NCI-H2107 (cell line): ENCODE data around the gene LRIG3.
"Not testable (repeated sequence)": the region's sequence is repeated elsewhere in the genome, so short reads cannot be mapped to it uniquely, and the experiment has no call there.

Source experiments
- DNase-seq: peaks from one replicate; lab custom pipeline; 2025; lab: John Stamatoyannopoulos, UW

The LRIG3 gene

GRCh38 chr12:58901664-58902063 is 18.6 kb downstream of the LRIG3 start:
- no peak for DNase-seq

- no peak for DNase-seq
These were observed 22.3 kb downstream of the LRIG3 start for GRCh38 chr12:58897969-58898368.

- DNase-seq = no peak
These were observed 24.0 kb downstream of the LRIG3 start for GRCh38 chr12:58896278-58896677.

- no peak for DNase-seq
These were observed 25.3 kb downstream of the LRIG3 start for GRCh38 chr12:58895053-58895452.

GRCh38 chr12:58894040-58894439 is 26.3 kb downstream of the LRIG3 start:
- DNase-seq = no peak

- DNase-seq = no peak
These were observed 26.8 kb downstream of the LRIG3 start for GRCh38 chr12:58893495-58893894.

GRCh38 chr12:58889557-58889956 is 30.7 kb downstream of the LRIG3 start:
- DNase-seq = no peak

- no peak for DNase-seq
These were observed 32.0 kb downstream of the LRIG3 start for GRCh38 chr12:58888131-58888783.

GRCh38 chr12:58887068-58887467 is 33.2 kb downstream of the LRIG3 start:
- no peak for DNase-seq

GRCh38 chr12:58886474-58886873 is 33.8 kb downstream of the LRIG3 start:
- no peak for DNase-seq

GRCh38 chr12:58884916-58885315 is 35.4 kb downstream of the LRIG3 start:
- DNase-seq = no peak

- DNase-seq = no peak
These were observed 36.5 kb downstream of the LRIG3 start for GRCh38 chr12:58883576-58884334.

GRCh38 chr12:58882826-58883225 is 37.5 kb downstream of the LRIG3 start:
- no peak for DNase-seq

GRCh38 chr12:58881816-58882215 is 38.5 kb downstream of the LRIG3 start:
- DNase-seq = no peak

- DNase-seq = no peak
These were observed 39.7 kb downstream of the LRIG3 start for GRCh38 chr12:58880639-58881038.

GRCh38 chr12:58877243-58877743 is 43.0 kb downstream of the LRIG3 start:
- DNase-seq = no peak

- no peak for DNase-seq
These were observed 46.8 kb downstream of the LRIG3 start for GRCh38 chr12:58873496-58873895.

GRCh38 chr12:58871556-58871955 is 48.7 kb downstream of the LRIG3 start:
- no peak for DNase-seq

- no peak for DNase-seq
These were observed 49.7 kb downstream of the LRIG3 start for GRCh38 chr12:58870595-58870994.

GRCh38 chr12:58860788-58861240 is 59.5 kb downstream of the LRIG3 start:
- DNase-seq = no peak

- no peak for DNase-seq
These were observed 60.1 kb downstream of the LRIG3 start for GRCh38 chr12:58860056-58860787.

GRCh38 chr12:58858030-58858429 is 62.3 kb downstream of the LRIG3 start:
- DNase-seq = no peak

- not testable (repeated sequence) for DNase-seq
These were observed 63.1 kb downstream of the LRIG3 start for GRCh38 chr12:58857206-58857605.
